AG10803 (cell line): ENCODE results near the gene SLC27A5.

Experiments used
- DNase-seq: peaks from one replicate; pipeline ENCODE4 v3.0.0; 2010; ENCODE audit warnings: low read depth
- H3K4me3 ChIP-seq: 2 replicates; pipeline ENCODE4 v1.5.1; 2011; ENCODE audit warnings: mild to moderate bottlenecking, low read length, control low read depth
- CTCF ChIP-seq: conservative IDR thresholded peaks from 2 replicates; pipeline ENCODE4 v1.5.1; 2011; ENCODE audit warnings: mild to moderate bottlenecking, low read length, control low read depth, inconsistent platforms

SLC27A5 gene

GRCh38 chr19:58511353-58512208 is at the start of gene SLC27A5:
Gene SLC27A5, minus strand, starts transcription at chr19:58511992. Its CDS starts 37 bp downstream, at chr19:58511955.
- DNase-seq: no peak
- no peak within 1 kb of the TSS for H3K4me3 ChIP-seq
- TF ChIP-seq CTCF: no peak

GRCh38 chr19:58560921-58561320 is 49.1 kb upstream of the SLC27A5 start:
- DNase-seq: no peak
- TF ChIP-seq CTCF: no peak
- H3K4me3 ChIP-seq: no peak overlapping the region

GRCh38 chr19:58560007-58560887 is 48.5 kb upstream of the SLC27A5 start:
- TF ChIP-seq CTCF: no peak
- peak overlapping the region; percentile 95 for H3K4me3 ChIP-seq
- no peak for DNase-seq

- peak overlapping the region; percentile 95 for H3K4me3 ChIP-seq
- peak; percentile 92 for DNase-seq
- no peak for TF ChIP-seq CTCF
Measured at GRCh38 chr19:58559275-58560006, 47.6 kb upstream of the SLC27A5 start.

- peak overlapping the region; percentile 95 for H3K4me3 ChIP-seq
- TF ChIP-seq CTCF: no peak
- DNase-seq: peak; percentile 98
Measured at GRCh38 chr19:58558623-58559274, 47.0 kb upstream of the SLC27A5 start.

- peak within 1 kb of the TSS; percentile 95 for H3K4me3 ChIP-seq
- TF ChIP-seq CTCF: no peak
- DNase-seq: peak; percentile 51
Measured at GRCh38 chr19:58558066-58558622, 46.4 kb upstream of the SLC27A5 start, which contains the start of gene UBE2M. Gene UBE2M, minus strand, starts transcription at chr19:58558611. Its CDS starts 230 bp downstream, at chr19:58558381.
